Thyroid gland (tissue), 4 donors: ENCODE data around the gene PNLIPRP2.

Experiments used
- POLR2A ChIP-seq, 2 donors: fragments of 450-650 bp; IDR thresholded peaks; one replicate each; pipeline ENCODE4 v1.6.1; 2017; ENCODE audit warnings: antibody characterized with exemption in 2 of 2, mild to moderate bottlenecking in 2 of 2, moderate library complexity in 1 of 2
- TF ChIP-seq, protein P1 (sequence below), 6 experiments: fragments of 200-600 bp in 3 of 6; fragments of 450-650 bp in 3 of 6; sonication (generic) in 3 of 6; IDR thresholded peaks; one replicate each; pipeline ENCODE4 v1.5.1; 2016 to 2019; ENCODE audit warnings: antibody characterized with exemption in 6 of 6, mild to moderate bottlenecking in 2 of 6, inconsistent platforms in 1 of 6, moderate library complexity in 1 of 6

- no peak for TF ChIP-seq POLR2A (IDR thresholded peaks at IDR 0.05)
- TF ChIP-seq, protein P1, sequence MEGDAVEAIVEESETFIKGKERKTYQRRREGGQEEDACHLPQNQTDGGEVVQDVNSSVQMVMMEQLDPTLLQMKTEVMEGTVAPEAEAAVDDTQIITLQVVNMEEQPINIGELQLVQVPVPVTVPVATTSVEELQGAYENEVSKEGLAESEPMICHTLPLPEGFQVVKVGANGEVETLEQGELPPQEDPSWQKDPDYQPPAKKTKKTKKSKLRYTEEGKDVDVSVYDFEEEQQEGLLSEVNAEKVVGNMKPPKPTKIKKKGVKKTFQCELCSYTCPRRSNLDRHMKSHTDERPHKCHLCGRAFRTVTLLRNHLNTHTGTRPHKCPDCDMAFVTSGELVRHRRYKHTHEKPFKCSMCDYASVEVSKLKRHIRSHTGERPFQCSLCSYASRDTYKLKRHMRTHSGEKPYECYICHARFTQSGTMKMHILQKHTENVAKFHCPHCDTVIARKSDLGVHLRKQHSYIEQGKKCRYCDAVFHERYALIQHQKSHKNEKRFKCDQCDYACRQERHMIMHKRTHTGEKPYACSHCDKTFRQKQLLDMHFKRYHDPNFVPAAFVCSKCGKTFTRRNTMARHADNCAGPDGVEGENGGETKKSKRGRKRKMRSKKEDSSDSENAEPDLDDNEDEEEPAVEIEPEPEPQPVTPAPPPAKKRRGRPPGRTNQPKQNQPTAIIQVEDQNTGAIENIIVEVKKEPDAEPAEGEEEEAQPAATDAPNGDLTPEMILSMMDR (IDR thresholded peaks at IDR 0.05) = no peak
These were observed 14.7 kb upstream of the PNLIPRP2 start for GRCh38 chr10:116606061-116606483.
